ENCODE data around the gene TCF7L2. TPM values are rescaled to one million over a fixed set of nuclear protein-coding genes. Genes with fewer than 3 reads are reported as not detected.
"Not testable (repeated sequence)": the region's sequence is repeated elsewhere in the genome, so short reads cannot be mapped to it uniquely, and the experiment has no call there.

Gene TCF7L2
- total RNA-seq, 2 experiments from 2014 or later, result 0.45 to 1.4 TPM

GRCh38 chr10:113060201-113061053 is 110.4 kb downstream of the TCF7L2 start:
- CTCF ChIA-PET, result no interaction called here

GRCh38 chr10:113061054-113061430 is 111.0 kb downstream of the TCF7L2 start:
- H3K4me1 Mint-ChIP-seq, result no peaks in the 10 kb centered on the region
- no peak for ATAC-seq
- no peaks in the 10 kb centered on the region for H3K36me3 Mint-ChIP-seq
- CTCF ChIA-PET, result no interaction called here
- H3K27ac Mint-ChIP-seq, result no peak overlapping the region
- no peaks in the 10 kb centered on the region for H3K27me3 Mint-ChIP-seq
- H3K9me3 Mint-ChIP-seq (ENCODE audit: low read depth), result no peaks in the 10 kb centered on the region
- no peak overlapping the region for H3K4me3 Mint-ChIP-seq
- DNase-seq, result no peak

More at GRCh38 chr10:113060201-113061053, 110.4 kb downstream of the TCF7L2 start:
- H3K4me3 Mint-ChIP-seq, result no peak overlapping the region
- H3K27ac Mint-ChIP-seq, result no peak overlapping the region
- DNase-seq, result no peak
- H3K9me3 Mint-ChIP-seq (ENCODE audit: low read depth), result no peaks in the 10 kb centered on the region
- H3K36me3 Mint-ChIP-seq, result no peaks in the 10 kb centered on the region
- H3K4me1 Mint-ChIP-seq, result no peaks in the 10 kb centered on the region
- ATAC-seq, result no peak
- H3K27me3 Mint-ChIP-seq, result peaks cover 4% of the 10 kb centered on the region

- no peaks in the 10 kb centered on the region for H3K36me3 Mint-ChIP-seq
- no peaks in the 10 kb centered on the region for H3K4me1 Mint-ChIP-seq
- H3K9me3 Mint-ChIP-seq (ENCODE audit: low read depth), result no peaks in the 10 kb centered on the region
- H3K4me3 Mint-ChIP-seq, result no peak overlapping the region
- DNase-seq (no peak), ATAC-seq (no peak)
- no peak overlapping the region for H3K27ac Mint-ChIP-seq
- CTCF ChIA-PET, result no interaction called here
- no peaks in the 10 kb centered on the region for H3K27me3 Mint-ChIP-seq
These were observed 111.5 kb downstream of the TCF7L2 start for GRCh38 chr10:113061557-113061956.

- no peaks in the 10 kb centered on the region for H3K27me3 Mint-ChIP-seq
- no peak for ATAC-seq
These were observed 113.3 kb downstream of the TCF7L2 start for GRCh38 chr10:113063043-113063967.

GRCh38 chr10:113064039-113064438 is 114.0 kb downstream of the TCF7L2 start:
- H3K9me3 Mint-ChIP-seq (ENCODE audit: low read depth), result no peaks in the 10 kb centered on the region
- H3K4me3 Mint-ChIP-seq, result no peak overlapping the region
- no peaks in the 10 kb centered on the region for H3K36me3 Mint-ChIP-seq
- H3K27ac Mint-ChIP-seq, result no peak overlapping the region
- DNase-seq (no peak), ATAC-seq (no peak)
- CTCF ChIA-PET, result no interaction called here
- H3K27me3 Mint-ChIP-seq, result no peaks in the 10 kb centered on the region
- no peaks in the 10 kb centered on the region for H3K4me1 Mint-ChIP-seq

More at GRCh38 chr10:113063043-113063967, 113.3 kb downstream of the TCF7L2 start:
- no peak overlapping the region for H3K4me3 Mint-ChIP-seq
- no peaks in the 10 kb centered on the region for H3K36me3 Mint-ChIP-seq
- no peak for DNase-seq
- no peaks in the 10 kb centered on the region for H3K9me3 Mint-ChIP-seq (ENCODE audit: low read depth)
- H3K27ac Mint-ChIP-seq, result no peak overlapping the region
- CTCF ChIA-PET, result no interaction called here
- no peaks in the 10 kb centered on the region for H3K4me1 Mint-ChIP-seq

- H3K36me3 Mint-ChIP-seq; ATAC-seq; H3K4me1 Mint-ChIP-seq; H3K27me3 Mint-ChIP-seq; DNase-seq; H3K4me3 Mint-ChIP-seq; CTCF ChIA-PET; H3K9me3 Mint-ChIP-seq (ENCODE audit: low read depth); H3K27ac Mint-ChIP-seq: not testable (repeated sequence)
These were observed 116.1 kb downstream of the TCF7L2 start for GRCh38 chr10:113066120-113066519.

GRCh38 chr10:113066561-113067312 is 116.7 kb downstream of the TCF7L2 start:
- no peaks in the 10 kb centered on the region for H3K27me3 Mint-ChIP-seq
- CTCF ChIA-PET, result no interaction called here
- no peak overlapping the region for H3K27ac Mint-ChIP-seq
- H3K4me1 Mint-ChIP-seq, result no peaks in the 10 kb centered on the region
- no peaks in the 10 kb centered on the region for H3K36me3 Mint-ChIP-seq
- H3K4me3 Mint-ChIP-seq, result no peak overlapping the region
- no peaks in the 10 kb centered on the region for H3K9me3 Mint-ChIP-seq (ENCODE audit: low read depth)
- no peak for DNase-seq
- no peak for ATAC-seq

- Mint-ChIP-seq H3K4me1 (no peaks in the 10 kb centered on the region), H3K27ac (no peak overlapping the region), H3K36me3 (no peaks in the 10 kb centered on the region), H3K4me3 (no peak overlapping the region), H3K9me3 (ENCODE audit: low read depth) (no peaks in the 10 kb centered on the region), H3K27me3 (no peaks in the 10 kb centered on the region)
- CTCF ChIA-PET, result no interaction called here
- ATAC-seq (no peak), DNase-seq (no peak)
These were observed 117.5 kb downstream of the TCF7L2 start for GRCh38 chr10:113067501-113067900.

- Mint-ChIP-seq H3K27ac (no peak overlapping the region), H3K27me3 (no peaks in the 10 kb centered on the region), H3K4me3 (no peak overlapping the region), H3K4me1 (no peaks in the 10 kb centered on the region), H3K36me3 (no peaks in the 10 kb centered on the region), H3K9me3 (ENCODE audit: low read depth) (no peaks in the 10 kb centered on the region)
- CTCF ChIA-PET, result no interaction called here
- ATAC-seq, result no peak
- DNase-seq, result no peak
These were observed 118.3 kb downstream of the TCF7L2 start for GRCh38 chr10:113068178-113068890.

- Mint-ChIP-seq H3K4me1 (no peaks in the 10 kb centered on the region), H3K27me3 (no peaks in the 10 kb centered on the region), H3K27ac (no peak overlapping the region), H3K4me3 (no peak overlapping the region), H3K9me3 (ENCODE audit: low read depth) (no peaks in the 10 kb centered on the region), H3K36me3 (no peaks in the 10 kb centered on the region)
- DNase-seq (no peak), ATAC-seq (no peak)
- CTCF ChIA-PET, result no interaction called here
These were observed 119.5 kb downstream of the TCF7L2 start for GRCh38 chr10:113069595-113069994.

GRCh38 chr10:113071446-113071845 is 121.4 kb downstream of the TCF7L2 start:
- H3K27ac Mint-ChIP-seq, result no peak overlapping the region
- H3K27me3 Mint-ChIP-seq, result no peaks in the 10 kb centered on the region
- H3K4me1 Mint-ChIP-seq, result no peaks in the 10 kb centered on the region
- no peaks in the 10 kb centered on the region for H3K36me3 Mint-ChIP-seq
- H3K9me3 Mint-ChIP-seq (ENCODE audit: low read depth), result no peaks in the 10 kb centered on the region
- no peak overlapping the region for H3K4me3 Mint-ChIP-seq
- CTCF ChIA-PET, result no interaction called here
- DNase-seq, result no peak
- ATAC-seq, result no peak

GRCh38 chr10:113073549-113074189 is 123.6 kb downstream of the TCF7L2 start:
- no peak for ATAC-seq
- DNase-seq, result no peak
- Mint-ChIP-seq H3K4me3 (no peak overlapping the region), H3K9me3 (ENCODE audit: low read depth) (no peaks in the 10 kb centered on the region), H3K27me3 (peaks cover 5% of the 10 kb centered on the region), H3K4me1 (no peaks in the 10 kb centered on the region), H3K36me3 (no peaks in the 10 kb centered on the region), H3K27ac (no peak overlapping the region)
- CTCF ChIA-PET, result interaction anchor here (0.7 to 0.8 kb wide), 2 partner anchors 14 to 249 kb away, joined by 3 to 4 read pairs; no protein-coding TSS in a partner anchor

Measured in activated CD8-positive, alpha-beta memory T cell treated with anti-CD3 and anti-CD28 coated beads, Interleukin-2, amount 10 ng/mL, durations not matched to agents 7 days and 5 days (primary cell).